GM15510 (cell line): ENCODE results near the gene PTCH1.

Experiments
- POLR2A ChIP-seq: IDR thresholded peaks from 3 replicates; pipeline ENCODE4 v1.6.1; 2011; ENCODE audit warnings: borderline replicate concordance; ENCODE audit not compliant: insufficient read length; ENCODE audit errors: extremely low read depth

The PTCH1 gene

DNA sequence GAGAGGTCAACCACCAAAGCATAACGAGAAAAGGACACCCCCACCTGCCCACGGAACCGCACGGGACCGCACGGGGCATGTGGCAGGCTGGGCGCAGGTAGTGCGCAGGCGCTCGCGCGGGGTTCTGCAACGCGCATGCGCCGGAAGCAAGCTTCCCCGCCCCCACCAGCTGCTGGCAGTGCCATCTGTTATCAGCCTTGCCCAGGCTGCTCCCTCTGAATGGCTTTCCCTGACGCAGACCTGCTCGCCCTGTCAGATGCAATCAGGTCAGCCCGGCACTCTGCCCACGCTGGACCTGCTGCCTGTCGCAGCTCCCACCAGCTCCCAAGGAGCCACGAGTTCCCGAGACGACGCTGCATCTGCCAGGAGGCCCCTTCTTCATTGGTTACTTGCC lies 22.8 kb downstream of the PTCH1 start:
- TF ChIP-seq POLR2A, result no peak

DNA sequence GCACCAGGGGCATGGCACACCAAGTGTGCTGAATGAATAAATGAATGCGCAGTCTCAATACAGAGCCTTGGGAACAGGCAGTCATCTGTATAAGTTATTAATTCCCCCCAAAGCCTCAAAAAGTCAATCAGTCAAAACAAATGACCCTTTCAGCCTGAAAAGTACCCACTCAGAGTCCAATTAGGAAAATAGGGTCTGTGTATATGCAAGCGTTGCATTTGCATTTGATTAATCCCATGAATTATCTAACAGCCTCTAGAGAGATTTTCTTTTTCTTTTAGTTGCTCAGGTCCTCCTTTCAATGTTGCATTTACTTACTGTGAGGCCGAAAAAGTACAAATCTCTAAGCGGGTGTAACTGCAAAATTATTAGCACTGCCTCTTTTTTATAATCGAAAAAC lies 23.4 kb downstream of the PTCH1 start:
- no peak for TF ChIP-seq POLR2A

DNA sequence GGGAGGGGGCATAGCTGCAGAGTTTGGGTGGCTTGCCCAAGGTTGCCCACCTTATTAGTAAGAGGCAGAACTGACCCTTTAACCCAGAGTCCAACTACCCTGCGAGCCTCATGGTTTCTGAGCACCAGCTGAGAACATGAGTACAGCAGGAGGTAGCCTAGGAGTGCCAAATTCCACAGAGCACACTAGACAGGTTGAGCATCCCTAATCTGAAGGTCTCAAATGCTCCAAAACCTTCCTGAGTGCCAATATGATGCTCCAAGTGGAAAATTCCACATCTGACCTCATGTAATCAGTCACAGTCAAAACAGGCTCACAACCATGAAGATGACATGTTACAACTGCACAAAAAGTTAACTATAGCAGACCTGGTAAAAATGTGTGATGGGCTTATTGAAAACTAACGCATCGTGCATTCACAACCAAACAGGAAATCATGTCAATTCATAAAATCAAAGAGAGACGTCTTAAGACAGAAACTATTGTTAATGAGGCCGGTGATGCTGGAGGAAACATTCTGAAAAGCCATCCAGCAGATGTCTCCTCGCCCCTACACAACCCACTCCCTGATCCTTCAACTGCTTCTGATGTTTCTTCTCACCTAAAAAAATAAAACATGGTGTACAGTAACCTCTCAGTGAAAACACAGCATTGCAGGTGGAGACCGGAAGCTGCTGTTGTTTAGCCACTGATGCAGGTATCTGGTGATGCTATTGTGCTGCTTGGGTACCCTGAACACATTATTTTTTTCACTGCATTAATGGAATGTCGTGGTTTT lies 25.0 kb downstream of the PTCH1 start:
- TF ChIP-seq POLR2A, result no peak

DNA sequence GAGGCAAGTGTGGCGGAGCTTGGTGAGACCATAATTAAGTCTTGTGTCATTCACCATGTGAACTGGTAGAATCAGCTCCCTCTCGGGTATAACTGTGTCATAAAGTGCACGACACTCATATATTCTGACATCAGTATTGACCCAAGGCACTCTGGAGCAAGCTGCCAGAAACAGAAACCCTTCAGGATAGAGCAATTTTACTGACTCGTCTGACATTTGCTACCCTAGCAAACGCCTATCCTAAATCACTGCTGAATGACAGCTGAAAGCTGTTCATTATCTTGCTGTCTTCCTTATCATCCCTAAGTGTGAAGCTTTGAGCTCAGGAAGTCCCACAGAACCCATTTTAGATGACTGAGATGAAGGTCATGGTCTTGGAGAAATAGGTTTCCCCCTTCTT lies 27.8 kb downstream of the PTCH1 start:
- no peak for TF ChIP-seq POLR2A

DNA sequence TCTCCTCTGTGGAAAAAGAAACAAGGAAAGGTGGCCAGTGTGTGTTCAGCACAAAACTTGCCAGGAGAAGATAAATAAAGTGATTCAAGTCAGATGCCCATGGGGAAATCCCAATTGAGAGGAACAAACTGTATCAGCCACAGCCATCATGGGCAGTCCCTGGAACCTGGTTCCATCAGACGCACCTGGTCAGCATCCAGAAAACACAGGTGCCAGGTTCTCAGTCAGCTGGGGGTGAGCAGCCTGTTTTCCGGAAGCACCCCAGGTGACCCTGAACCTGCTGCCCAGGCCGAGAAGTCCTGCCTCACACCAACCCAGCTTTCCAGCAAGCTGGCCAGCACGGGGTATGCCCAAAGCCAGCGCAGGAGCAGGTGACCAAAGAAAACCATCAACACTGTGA lies 30.5 kb downstream of the PTCH1 start:
- TF ChIP-seq POLR2A, result no peak

DNA sequence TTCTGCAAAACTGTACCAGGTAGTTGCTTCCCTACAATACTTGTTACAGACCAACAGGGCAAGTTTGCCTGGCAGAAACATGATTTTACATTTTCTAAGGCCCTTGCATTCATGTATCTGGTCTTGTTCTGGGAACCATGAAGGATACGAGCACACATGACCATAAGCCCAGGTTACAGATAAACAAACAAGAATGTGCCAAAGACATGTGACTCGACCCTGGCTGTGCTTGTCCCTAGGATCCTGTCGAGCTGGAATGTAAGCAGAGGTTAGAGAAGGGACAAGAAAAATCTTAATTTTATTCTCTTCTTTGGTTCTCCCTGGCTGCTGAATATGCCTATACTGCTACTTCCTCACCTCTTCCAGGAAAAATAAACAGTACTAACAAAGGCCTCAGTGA lies 32.5 kb downstream of the PTCH1 start:
- TF ChIP-seq POLR2A, result no peak

DNA sequence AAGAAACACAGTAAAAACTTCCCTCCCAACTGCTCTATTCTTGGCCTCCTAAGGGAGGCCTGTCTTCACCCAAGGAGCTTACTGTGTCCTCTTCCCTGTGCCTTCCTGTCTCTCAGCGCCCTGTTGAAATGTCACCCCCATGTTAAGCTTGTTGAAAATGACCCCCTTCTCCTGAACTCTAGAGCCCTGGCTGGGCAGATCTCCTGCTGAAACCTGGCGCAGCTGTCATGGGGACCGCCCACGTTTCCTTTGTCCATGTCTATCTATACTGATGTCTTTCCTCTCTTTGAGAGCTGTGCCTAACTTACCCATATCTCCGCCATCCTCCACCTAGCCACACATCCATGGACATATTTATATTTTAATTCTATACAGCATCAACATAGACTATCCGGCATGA lies 33.3 kb downstream of the PTCH1 start:
- no peak for TF ChIP-seq POLR2A

DNA sequence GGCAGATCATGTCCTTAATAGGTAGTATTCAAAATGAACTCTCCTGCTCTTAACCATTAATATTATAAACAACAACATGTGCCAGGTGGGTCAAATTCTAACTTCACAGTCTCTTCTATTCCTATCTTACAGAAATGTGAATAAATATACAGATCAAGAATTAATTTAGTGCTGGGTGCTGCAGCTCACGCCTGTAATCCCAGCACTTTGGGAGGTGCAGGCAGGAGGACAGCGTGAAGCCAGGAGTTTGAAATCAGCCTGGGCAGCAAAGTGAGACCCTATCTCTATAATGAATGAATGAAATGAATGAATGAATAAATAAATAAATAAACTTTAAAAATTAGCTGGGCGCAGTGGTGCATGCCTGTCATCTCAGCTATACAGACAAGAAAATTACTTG lies 34.1 kb downstream of the PTCH1 start:
- no peak for TF ChIP-seq POLR2A

DNA sequence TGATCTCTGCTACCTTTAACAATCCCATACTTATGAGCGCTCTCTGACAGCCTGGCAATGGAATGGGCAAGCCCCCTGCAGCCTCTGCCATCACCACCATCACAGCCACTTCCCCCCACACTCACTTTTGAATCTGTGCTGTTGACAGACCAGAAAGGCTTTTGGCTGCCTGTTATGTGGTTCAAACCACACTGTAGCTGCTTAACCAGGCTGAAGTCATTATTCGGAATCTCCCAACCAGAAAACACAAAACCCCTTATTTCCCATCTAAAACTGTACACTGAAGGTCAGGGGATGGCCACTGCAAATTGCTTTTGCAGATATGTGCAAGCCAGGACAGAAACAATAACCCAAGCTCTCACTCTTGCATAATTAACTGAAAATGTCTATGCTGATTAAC lies 35.8 kb downstream of the PTCH1 start:
- no peak for TF ChIP-seq POLR2A

DNA sequence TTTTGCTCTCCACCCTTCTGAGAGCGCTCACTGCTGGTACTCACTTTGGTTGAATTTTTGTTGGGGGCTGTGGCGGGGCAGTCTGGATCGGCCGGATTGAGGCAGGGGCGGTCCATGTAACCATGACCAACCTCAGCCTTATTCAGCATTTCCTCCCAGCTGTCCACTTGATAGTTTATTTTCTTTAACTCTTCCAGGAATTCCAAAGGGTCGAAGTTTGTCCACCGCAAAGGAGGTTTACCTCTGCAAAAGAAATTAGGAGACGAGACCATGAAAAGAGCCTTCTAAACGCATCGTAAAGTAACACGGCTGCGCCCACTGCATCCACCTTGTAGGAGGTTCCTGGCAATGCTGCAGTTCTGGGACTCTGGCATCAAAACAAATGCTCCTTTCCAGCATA lies 36.4 kb downstream of the PTCH1 start:
- no peak for TF ChIP-seq POLR2A

DNA sequence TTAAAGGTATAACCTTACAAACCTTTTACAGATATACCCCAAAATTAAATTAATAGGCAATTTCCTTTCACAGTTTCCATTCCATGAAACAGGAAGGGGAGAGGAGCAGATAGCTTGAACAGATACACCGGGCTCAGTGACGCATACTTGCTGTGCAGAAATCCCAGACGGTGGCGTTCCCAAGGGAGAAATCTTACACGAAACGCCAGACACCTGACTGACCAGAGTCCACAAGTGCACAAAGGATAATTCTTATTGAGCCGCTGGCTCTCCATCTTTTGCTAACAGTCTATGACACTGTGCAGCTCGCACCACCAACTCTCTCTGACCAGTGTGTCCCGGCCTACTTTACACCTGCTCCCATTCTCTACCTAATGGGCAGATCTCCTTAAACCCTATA lies 37.4 kb downstream of the PTCH1 start:
- TF ChIP-seq POLR2A, result no peak

DNA sequence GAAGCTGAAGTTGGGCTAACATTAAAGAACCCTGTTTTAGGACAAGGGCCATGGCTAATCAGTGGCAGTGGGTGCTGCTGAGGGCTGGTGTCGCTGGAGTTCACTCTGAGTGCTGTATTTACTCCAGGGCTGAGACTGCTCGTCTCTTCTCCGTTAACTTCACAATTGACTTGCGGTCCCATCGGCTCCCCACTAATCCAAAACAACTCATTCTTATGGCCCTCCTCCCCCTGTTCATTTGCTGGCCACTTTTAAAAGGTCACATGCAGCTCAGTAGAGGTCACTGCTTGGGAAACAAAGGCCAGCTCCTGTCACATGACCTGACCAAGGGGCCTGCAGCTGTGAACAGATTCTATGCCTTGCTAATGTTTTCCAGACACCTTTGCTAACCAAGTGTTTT lies 38.4 kb downstream of the PTCH1 start:
- TF ChIP-seq POLR2A, result no peak

DNA sequence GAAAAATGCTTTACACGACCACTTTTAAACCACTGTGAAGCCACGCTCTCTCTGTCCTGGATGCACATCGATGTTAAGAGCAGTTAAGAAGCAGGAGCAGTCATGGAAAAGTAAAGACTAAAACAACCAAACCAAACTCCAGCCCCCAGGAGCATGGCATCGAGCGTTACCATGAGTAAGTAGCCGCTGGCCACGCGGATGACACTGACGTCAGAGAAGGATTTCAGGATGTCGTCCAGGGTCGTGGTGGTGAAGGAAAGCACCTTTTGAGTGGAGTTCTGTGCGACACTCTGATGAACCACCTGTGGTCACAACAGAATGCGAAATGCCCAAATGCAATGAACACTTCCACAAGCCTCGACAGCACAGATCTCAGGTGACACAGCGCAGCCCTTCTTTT lies 38.9 kb downstream of the PTCH1 start:
- no peak for TF ChIP-seq POLR2A

DNA sequence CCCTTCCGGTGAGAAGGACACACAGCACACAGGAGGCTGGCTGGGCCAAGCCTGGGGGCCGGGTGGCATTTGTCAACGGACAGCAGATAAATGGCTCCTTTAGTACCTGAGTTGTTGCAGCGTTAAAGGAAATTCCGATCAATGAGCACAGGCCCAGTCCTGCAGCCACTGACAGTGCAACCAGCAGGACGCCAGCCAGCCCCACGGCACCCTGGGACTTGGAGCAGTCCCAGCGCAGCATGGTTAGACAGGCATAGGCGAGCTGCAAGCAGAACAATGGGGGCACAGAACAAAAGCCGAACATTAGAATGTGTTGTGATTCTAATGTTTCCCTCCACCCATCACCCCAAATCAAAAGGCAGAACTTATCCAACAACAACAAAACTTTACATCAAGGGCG lies 39.3 kb downstream of the PTCH1 start:
- TF ChIP-seq POLR2A, result no peak

DNA sequence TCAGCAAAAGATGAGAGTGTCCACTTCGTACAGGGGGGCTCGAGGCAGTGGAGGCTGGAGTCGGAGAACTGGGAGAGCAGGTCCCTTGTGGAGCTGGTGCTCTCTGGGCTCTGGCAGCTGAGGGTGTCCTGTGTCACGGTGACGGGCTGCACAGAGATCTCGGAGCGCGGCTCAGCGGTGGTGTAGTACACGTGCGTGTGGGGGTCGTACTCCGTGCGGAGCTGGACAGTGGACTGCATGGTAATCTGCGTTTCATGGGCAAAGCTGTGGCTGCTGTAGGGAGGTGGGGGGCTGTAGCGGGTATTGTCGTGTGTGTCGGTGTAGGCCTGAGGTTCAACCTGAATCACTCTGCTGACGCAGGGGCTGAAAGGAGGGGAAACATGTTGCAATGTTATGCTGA lies 48.0 kb downstream of the PTCH1 start:
- no peak for TF ChIP-seq POLR2A

DNA sequence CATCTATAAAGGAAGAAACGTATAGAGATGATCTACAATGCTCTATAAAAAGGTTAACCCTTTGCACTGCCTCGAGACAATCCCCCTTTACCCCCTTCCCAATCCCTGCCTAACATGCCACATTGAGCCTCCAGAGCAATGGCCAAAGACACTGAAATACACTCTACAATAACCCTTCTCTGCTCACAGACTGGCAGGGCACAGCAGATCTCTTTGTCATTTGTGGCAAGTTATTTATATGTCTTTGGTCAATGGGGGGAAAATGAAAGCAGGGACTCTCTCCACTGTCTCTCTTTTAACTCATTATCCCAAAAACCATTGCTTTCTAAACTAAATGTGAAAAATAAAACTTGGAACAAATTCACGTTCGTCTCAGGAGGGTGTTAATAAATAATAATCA lies 51.7 kb downstream of the PTCH1 start:
- TF ChIP-seq POLR2A, result no peak
